ENCODE data around the gene FBXL7. TPM values are rescaled to one million over a fixed set of nuclear protein-coding genes. Genes with fewer than 3 reads are reported as not detected.

The FBXL7 gene
- total RNA-seq, 2 experiments from 2014 or later = not detected

DNA sequence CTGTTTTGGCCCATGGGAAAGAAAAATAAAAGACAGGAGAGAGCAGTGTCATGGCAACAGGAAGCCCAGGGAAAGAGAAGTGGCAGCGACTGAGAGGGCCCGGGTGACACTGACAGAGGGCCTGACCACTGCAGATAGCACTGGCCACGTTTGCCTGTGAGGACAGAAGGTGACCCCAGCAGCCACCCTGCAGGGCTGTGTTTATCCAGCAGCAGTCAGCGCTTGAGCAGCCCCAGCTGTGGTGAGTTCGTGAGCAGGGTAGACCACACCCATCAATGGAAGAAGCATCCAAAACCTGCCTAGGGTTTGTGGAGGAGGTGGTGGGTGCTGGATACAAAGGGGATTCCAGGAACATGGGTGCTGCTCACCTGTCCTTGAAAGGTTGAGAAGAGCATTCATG, 457.1 kb downstream of the FBXL7 start:
- intact Hi-C loops (cut with DNase I, micrococcal nuclease) = no loop called here
- CTCF ChIA-PET = no interaction called here
- ATAC-seq = no peak
- H3K4me3 Mint-ChIP-seq = no peak overlapping the region
- H3K36me3 Mint-ChIP-seq (ENCODE audit: low read depth) = no peaks in the 10 kb centered on the region
- H3K27me3 Mint-ChIP-seq = no peaks in the 10 kb centered on the region
- POLR2A ChIA-PET = no interaction called here
- no peak overlapping the region for H3K27ac Mint-ChIP-seq
- no peaks in the 10 kb centered on the region for H3K4me1 Mint-ChIP-seq
- no peak for DNase-seq
- no peaks in the 10 kb centered on the region for H3K9me3 Mint-ChIP-seq (ENCODE audit: low read depth)

DNA sequence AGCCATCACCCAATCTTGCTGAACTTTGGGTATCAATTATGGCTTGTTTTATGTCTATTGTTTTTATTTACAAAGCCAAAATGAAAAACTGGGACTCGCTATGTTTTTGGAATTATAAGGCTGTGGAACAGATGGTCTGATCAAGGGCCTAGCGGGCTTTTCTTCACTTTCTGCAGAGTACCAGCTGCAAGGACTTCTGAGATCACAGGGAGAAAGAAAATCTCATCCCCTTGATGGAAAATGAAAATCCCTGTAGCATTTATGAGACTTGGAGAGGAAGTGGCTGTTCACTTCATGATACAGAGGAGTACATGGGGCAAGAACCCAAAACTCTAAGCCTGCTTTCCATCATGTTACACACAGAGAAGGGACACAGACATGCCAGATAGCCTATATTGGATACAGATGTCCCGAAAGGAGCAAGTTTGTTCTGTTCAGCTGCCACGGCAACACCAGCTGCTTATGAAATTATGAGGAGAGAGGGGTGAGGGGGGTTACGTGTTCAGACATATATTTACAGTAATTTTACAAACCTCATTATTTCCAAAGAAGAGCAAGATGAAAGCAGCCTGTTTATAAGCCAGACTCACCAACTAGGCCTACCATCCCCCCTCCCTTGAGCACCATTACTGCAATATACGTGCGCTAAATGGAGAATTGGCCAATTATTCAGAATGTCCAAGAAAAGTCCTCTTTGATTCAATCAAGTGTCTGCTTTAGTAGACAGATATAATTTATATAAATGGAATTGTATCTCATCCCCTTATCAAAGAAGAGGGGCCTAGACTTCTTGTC, 459.6 kb downstream of the FBXL7 start:
- no peaks in the 10 kb centered on the region for H3K27me3 Mint-ChIP-seq
- ATAC-seq (no peak), DNase-seq (no peak)
- H3K36me3 Mint-ChIP-seq (ENCODE audit: low read depth) = no peaks in the 10 kb centered on the region
- H3K27ac Mint-ChIP-seq = no peak overlapping the region
- H3K4me3 Mint-ChIP-seq = no peak overlapping the region
- ChIA-PET POLR2A (no interaction called here), CTCF (no interaction called here)
- H3K4me1 Mint-ChIP-seq = no peaks in the 10 kb centered on the region
- no peaks in the 10 kb centered on the region for H3K9me3 Mint-ChIP-seq (ENCODE audit: low read depth)
- intact Hi-C loops (cut with DNase I, micrococcal nuclease) = no loop called here

DNA sequence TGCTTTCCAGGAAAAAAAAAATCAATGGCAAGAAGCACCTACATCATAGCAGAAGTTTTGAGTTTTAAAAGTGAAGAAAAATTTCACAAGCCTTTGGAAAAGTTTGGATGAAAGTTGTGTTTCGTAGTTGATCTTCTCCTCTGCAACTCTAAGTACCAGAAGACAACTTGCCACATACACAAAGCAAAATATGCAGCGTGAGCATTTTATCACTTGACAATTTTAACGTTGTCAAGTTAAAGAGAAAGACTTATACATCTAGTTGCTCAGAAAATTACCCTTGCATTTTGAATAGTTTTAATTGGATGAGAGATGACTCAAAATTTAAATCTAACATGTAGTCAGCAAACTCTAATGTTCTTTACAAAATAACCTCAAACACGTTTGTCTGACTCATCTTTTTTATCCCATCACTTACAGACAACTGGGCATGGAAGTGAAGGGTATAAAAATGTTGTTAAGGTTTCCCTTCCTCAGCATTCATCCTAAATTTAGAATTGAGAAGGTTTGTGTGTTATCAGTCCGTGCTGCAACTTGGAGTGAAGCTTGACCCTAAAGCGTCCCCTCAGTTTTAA, 466.2 kb downstream of the FBXL7 start:
- intact Hi-C loops (cut with DNase I, micrococcal nuclease) = no loop called here
- H3K9me3 Mint-ChIP-seq (ENCODE audit: low read depth) = no peaks in the 10 kb centered on the region
- ChIA-PET POLR2A (no interaction called here), CTCF (no interaction called here)
- H3K36me3 Mint-ChIP-seq (ENCODE audit: low read depth) = no peaks in the 10 kb centered on the region
- H3K4me1 Mint-ChIP-seq = no peaks in the 10 kb centered on the region
- no peaks in the 10 kb centered on the region for H3K27me3 Mint-ChIP-seq
- no peak overlapping the region for H3K4me3 Mint-ChIP-seq
- DNase-seq (no peak), ATAC-seq (no peak)
- no peak overlapping the region for H3K27ac Mint-ChIP-seq

DNA sequence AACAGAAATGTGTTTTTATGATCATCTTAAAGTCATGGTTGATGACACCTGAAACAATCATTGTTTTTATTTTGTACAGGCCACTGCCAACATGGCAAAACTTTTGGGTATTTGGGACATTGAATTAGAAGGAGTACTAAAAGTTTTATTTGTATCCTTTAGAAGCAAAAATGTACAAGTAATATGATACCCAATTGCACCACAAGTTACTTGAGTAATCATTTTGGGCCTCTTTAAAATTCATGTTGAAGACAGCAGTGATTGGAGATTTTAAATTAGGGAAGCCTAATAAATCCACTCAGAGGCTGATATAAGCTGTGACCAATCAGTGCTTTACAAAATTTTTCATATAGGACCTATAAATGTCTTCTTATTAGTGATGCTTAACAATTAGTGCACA, 466.7 kb downstream of the FBXL7 start:
- CTCF ChIA-PET = no interaction called here
- Mint-ChIP-seq H3K36me3 (ENCODE audit: low read depth) (no peaks in the 10 kb centered on the region), H3K9me3 (ENCODE audit: low read depth) (no peaks in the 10 kb centered on the region), H3K4me3 (no peak overlapping the region), H3K27me3 (no peaks in the 10 kb centered on the region), H3K27ac (no peak overlapping the region), H3K4me1 (no peaks in the 10 kb centered on the region)
- POLR2A ChIA-PET = no interaction called here
- intact Hi-C loops (cut with DNase I, micrococcal nuclease) = no loop called here
- DNase-seq (no peak), ATAC-seq (no peak)

DNA sequence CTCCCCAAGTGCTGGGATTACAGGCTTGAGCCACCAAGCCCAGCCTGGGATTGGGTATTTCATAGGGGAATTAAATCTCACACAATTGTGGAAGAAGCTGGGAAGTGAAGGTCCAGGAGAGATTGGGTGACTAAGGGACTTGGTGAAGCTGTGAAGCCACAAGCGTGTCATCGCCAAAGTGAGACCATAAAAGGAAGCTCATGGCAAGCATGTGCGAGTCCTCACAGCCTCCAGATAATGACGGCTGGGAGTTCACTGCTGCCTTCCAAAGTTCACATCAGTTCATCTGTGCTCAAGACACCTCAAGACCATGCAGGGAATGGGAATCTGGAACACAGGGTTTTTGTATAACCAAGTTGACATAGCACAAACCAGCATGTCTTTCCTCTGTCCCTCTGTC, 469.0 kb downstream of the FBXL7 start:
- no peak overlapping the region for H3K27ac Mint-ChIP-seq
- no peak for DNase-seq
- no peaks in the 10 kb centered on the region for H3K27me3 Mint-ChIP-seq
- H3K9me3 Mint-ChIP-seq (ENCODE audit: low read depth) = peaks cover 2% of the 10 kb centered on the region
- intact Hi-C loops (cut with DNase I, micrococcal nuclease) = no loop called here
- no peak overlapping the region for H3K4me3 Mint-ChIP-seq
- H3K4me1 Mint-ChIP-seq = no peaks in the 10 kb centered on the region
- ATAC-seq = no peak
- no peaks in the 10 kb centered on the region for H3K36me3 Mint-ChIP-seq (ENCODE audit: low read depth)
- ChIA-PET CTCF (no interaction called here), POLR2A (no interaction called here)

DNA sequence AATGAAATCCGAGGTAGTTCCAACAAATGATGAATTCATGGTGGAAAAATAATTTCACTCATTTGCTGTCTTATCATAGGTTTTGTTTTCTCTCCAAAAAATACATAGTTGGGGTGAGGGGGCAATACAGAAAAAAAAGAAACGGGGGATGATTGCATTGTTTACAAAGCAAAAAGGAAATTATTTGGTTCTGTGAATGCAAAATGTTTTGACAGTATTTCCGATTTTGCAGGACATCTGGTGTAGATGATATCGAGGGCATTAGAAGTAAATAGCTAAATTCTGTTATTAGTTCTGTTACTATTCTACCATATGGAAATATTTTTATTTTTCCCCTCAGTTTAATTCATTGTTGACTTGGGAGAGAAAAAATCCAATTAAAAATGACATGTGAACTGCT, 477.9 kb downstream of the FBXL7 start:
- no peak for DNase-seq
- ChIA-PET CTCF (no interaction called here), POLR2A (no interaction called here)
- no peaks in the 10 kb centered on the region for H3K27me3 Mint-ChIP-seq
- H3K4me1 Mint-ChIP-seq = no peaks in the 10 kb centered on the region
- peaks cover 4% of the 10 kb centered on the region for H3K9me3 Mint-ChIP-seq (ENCODE audit: low read depth)
- no peaks in the 10 kb centered on the region for H3K36me3 Mint-ChIP-seq (ENCODE audit: low read depth)
- no peak overlapping the region for H3K4me3 Mint-ChIP-seq
- intact Hi-C loops (cut with DNase I, micrococcal nuclease) = no loop called here
- no peak for ATAC-seq
- H3K27ac Mint-ChIP-seq = no peak overlapping the region

DNA sequence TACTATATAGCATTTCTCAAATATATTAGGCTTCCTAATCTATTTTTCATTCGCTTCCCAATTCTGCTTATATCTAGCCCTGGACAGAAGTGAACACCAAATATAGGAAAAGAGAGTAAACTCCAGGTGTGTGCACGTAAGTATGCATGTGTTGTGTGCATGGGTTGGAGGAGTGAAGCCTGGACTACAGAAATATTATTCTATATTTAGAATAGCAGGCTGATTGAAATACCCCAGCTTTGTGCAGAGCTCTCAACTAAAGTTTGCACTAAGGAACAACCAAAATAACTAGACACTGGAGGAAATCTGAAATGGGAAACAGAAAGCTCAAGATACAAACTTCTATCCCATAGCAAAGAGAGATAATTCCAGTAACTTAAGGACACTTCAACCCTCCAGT, 480.9 kb downstream of the FBXL7 start:
- no peak overlapping the region for H3K4me3 Mint-ChIP-seq
- H3K27me3 Mint-ChIP-seq = no peaks in the 10 kb centered on the region
- H3K27ac Mint-ChIP-seq = no peak overlapping the region
- POLR2A ChIA-PET = no interaction called here
- no peak for DNase-seq
- H3K36me3 Mint-ChIP-seq (ENCODE audit: low read depth) = no peaks in the 10 kb centered on the region
- peaks cover 2% of the 10 kb centered on the region for H3K9me3 Mint-ChIP-seq (ENCODE audit: low read depth)
- H3K4me1 Mint-ChIP-seq = no peaks in the 10 kb centered on the region
- CTCF ChIA-PET = interaction anchor here (0.7 kb wide), 1 partner anchor 739 kb away, joined by 3 read pairs; no protein-coding TSS in a partner anchor
- no peak for ATAC-seq
- intact Hi-C loops (cut with DNase I, micrococcal nuclease) = no loop called here

DNA sequence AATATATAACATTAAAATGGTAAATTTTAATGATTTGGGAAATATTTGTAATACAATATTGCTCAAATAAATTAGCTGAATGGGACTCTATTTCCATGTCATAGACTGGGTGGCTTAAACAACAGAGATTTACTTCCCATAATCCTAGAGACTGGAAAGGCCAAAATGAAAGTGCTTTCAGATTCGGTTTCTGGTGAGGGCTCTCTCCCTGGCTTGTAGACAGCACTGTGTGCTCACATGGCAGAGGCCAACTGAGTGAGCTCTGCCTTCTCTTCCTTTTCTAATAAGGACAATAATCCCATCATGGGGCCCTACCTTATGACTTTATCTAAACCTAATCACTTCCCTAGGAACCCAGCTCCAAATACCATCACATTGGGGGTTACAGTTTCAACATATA, 483.4 kb downstream of the FBXL7 start:
- no peaks in the 10 kb centered on the region for H3K27me3 Mint-ChIP-seq
- H3K9me3 Mint-ChIP-seq (ENCODE audit: low read depth) = peaks cover 4% of the 10 kb centered on the region
- no peak overlapping the region for H3K4me3 Mint-ChIP-seq
- ATAC-seq = no peak
- POLR2A ChIA-PET = no interaction called here
- no peak overlapping the region for H3K27ac Mint-ChIP-seq
- no peaks in the 10 kb centered on the region for H3K36me3 Mint-ChIP-seq (ENCODE audit: low read depth)
- no peak for DNase-seq
- intact Hi-C loops (cut with DNase I, micrococcal nuclease) = no loop called here
- H3K4me1 Mint-ChIP-seq = no peaks in the 10 kb centered on the region
- CTCF ChIA-PET = no interaction called here

Small RNAs within 50 kb of the gene (microRNA-seq; reads per million reads assigned to microRNA genes)
- not detected for gene MIR887 (ENCODE audit: borderline replicate concordance)

Data from activated CD4-positive, alpha-beta T cell treated with anti-CD3 and anti-CD28 coated beads for 36 hours (primary cell).